Measurements from ENCODE around the gene HMGCLL1.

The HMGCLL1 gene

DNA sequence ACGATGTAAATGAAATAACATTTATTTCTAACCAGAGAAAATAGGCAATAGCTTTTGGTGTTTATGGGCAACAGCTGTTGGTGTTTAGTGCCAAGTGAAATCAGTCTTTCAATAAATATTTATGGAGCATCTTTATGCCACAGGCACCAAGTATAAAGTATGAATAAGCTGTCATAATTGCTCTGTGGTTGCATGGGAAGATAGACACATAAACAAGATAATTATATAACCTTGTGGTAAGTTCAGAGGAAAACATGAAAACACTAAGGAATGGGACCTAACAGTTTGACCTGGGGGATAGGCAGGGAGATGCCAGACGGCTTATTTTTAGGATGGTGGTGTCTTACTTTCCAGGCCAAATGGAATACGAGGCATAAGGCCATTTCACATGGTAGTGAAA is 140.8 kb downstream of the HMGCLL1 start:
- no peak for DNase-seq

GRCh38 chr6:55437141-55437540 is 141.9 kb downstream of the HMGCLL1 start:
- DNase-seq, result no peak

GRCh38 chr6:55433446-55434130 is 145.4 kb downstream of the HMGCLL1 start:
- DNase-seq, result no peak

GRCh38 chr6:55423933-55424332 is 155.1 kb downstream of the HMGCLL1 start:
- no peak for DNase-seq

DNA sequence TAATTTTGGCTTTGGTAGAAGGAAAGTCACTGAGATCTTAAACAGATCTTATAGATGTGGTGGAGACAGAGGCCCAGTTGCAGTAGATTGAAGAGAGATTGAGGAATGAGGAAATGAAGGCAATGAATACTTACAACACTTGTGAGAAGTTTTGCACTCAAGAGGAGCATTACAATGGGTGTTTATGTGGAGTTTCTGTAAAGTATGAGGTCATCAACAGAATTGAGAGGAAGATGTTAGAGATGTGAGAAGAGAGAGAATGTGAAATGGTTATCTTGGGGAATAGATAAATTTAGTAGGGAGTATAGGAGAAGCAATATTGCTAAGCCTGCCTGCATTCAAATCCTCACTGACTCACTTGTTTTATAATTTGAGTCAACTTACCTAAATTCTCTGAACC is 168.3 kb downstream of the HMGCLL1 start:
- no peak for DNase-seq

DNA sequence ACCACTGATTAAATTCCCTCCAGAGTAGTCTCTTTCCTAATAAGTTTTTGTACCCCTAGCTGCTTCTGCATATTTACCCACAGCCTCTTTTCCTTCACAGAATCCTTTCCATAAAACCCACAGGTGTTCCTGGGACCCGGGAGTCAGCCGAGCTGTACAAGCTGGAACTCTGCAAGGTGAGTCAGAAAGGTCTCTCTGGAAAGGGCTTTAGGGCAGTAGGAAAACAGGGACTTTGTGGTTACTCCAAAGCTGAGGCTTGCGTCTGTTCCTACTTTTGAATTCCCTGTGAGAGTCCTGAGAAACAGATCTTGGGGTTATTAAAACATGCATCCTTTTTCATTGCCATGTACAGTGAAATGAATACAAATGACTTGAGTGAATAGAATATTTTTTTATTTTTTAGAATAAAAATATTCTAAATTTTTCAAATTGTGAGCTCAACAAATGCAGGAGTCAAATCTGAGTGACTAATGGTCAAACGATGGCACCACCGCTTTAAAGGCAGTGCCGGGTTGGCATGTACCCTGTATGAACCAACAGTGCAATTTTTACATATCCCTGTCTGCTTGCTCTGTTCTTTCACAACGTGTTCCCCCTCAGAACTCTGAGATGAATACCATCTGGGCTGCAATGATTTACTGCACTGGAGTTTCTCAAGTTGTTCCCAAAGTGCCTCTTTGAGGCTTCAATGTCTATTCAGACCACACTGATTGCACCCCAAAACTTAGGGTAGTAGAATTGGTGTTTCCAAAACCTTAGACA is 173.3 kb downstream of the HMGCLL1 start:
- no peak for DNase-seq

DNA sequence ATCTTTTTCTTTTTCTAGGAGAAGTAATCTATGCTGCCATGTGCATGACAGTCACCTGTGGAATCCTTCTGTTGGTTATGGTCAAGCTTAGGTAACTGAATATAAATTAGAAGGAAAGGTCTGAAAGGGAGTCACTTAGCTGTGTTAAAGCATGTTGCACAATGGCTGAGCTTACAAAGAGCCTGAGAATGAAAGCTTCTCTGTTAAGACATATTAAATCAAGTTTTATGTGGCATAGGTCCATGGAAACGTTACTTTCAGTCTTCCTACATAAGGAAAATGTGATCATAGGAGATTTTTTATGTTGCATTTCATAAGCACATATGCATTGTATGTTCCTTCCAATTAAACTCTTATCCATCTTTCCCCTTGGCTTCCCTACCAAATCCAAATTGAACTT is 179.6 kb downstream of the HMGCLL1 start:
- no peak for DNase-seq

DNA sequence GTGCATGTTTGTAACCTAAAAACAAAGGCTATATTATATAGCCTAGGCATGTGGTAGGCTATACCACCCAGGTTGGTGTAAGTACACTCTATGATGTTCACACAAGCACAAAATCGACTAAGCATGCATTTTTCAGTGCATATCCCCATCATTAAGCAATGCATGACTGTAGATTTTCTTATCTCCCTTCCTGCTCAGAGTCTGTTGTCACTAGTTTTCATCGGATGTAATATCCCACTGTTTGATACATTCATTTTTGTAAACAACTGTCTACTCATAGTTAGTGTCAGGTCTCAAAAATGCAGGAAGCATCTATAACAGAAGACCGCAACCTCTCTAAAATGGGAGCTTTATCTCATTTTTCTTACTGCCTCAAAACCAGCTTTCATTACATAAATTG is 181.0 kb downstream of the HMGCLL1 start:
- no peak for DNase-seq

DNA sequence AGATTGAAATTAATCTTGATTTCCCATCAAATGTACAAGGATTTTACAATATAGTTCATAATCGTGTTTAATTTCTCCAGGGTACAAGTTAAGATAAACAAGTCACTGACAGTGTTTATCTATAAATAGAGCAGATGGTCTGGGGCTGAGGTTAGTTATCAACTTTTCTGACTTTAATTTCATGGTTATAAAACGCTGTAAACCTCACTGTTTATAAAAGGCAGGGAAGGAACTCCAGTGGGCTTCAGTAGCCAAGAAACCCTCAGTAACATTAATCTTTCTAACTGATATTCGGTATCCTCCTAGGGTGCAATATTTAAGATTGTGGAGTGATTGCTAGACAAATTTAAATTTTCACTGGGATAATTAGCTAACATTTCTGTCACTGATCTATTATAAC is 183.1 kb downstream of the HMGCLL1 start:
- DNase-seq, result no peak

DNA sequence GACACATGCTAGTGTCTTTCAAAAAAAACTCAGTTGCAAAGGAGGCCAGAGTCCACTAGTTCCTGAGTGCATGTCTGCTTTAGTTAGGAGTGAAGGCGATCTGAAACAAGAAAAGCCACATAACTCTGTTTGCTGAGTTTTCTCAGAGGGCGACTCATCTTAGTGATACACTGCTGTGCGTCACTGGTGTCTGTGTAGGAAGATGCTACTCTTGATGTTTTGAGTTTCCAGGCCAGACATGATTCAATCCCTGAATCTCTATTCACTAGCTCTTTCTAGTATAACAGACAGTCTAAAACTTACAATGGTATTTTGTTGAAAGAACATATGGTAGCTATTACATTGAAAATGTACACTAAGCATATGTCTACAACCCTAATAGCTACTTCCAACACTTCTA is 190.8 kb downstream of the HMGCLL1 start:
- no peak for DNase-seq

Data from stimulated activated CD4-positive, alpha-beta T cell treated with anti-CD3 and anti-CD28 coated beads, Interleukin-2, amount 100 ng/mL, for 48 hours (primary cell).